Muscle layer of colon (tissue), 2 donors: ENCODE measurements around the gene XIRP1.

Source experiments
- H3K27ac ChIP-seq: one replicate; pipeline ENCODE4 v1.7.0; 2013; ENCODE audit warnings: low read depth, mild to moderate bottlenecking, low read length, moderate library complexity
- H3K27me3 ChIP-seq, 2 donors: one replicate each; pipeline ENCODE4 v1.7.0; 2013; ENCODE audit warnings: low read length in 2 of 2, mild to moderate bottlenecking in 2 of 2; ENCODE audit not compliant: insufficient read depth in 2 of 2, control insufficient read depth in 1 of 2
- H3K36me3 ChIP-seq: one replicate; pipeline ENCODE4 v1.7.0; 2013; ENCODE audit warnings: mild to moderate bottlenecking, low read length; ENCODE audit not compliant: insufficient read depth
- H3K4me1 ChIP-seq: one replicate; pipeline ENCODE4 v1.7.0; 2013; ENCODE audit warnings: mild to moderate bottlenecking, low read length; ENCODE audit not compliant: insufficient read depth
- H3K4me3 ChIP-seq, 2 donors: one replicate each; pipeline ENCODE4 v1.7.0; 2013; ENCODE audit warnings: low read length in 2 of 2, low read depth in 1 of 2, mild to moderate bottlenecking in 1 of 2, moderate library complexity in 1 of 2
- H3K9ac ChIP-seq: one replicate; pipeline ENCODE4 v1.7.0; 2013; ENCODE audit warnings: low read length
- H3K9me3 ChIP-seq: one replicate; pipeline ENCODE4 v1.7.0; 2013; ENCODE audit warnings: mild to moderate bottlenecking, low read length
- donor health status: abdominal sarcoma.
- donor health status: Adenocarcinoma of cecum.

Gene XIRP1

GRCh38 chr3:39156421-39156820 is 36.0 kb downstream of the XIRP1 start:
- H3K9me3 ChIP-seq = no peaks in the 10 kb centered on the region
- peaks cover 13% of the 10 kb centered on the region for H3K4me1 ChIP-seq
- no peak overlapping the region for H3K9ac ChIP-seq
- no peak overlapping the region for H3K4me3 ChIP-seq
- H3K36me3 ChIP-seq = no peaks in the 10 kb centered on the region
- no peaks in the 10 kb centered on the region for H3K27me3 ChIP-seq
- H3K27ac ChIP-seq = no peak overlapping the region

- Histone ChIP-seq H3K9ac (no peak overlapping the region), H3K4me1 (peaks cover 33% of the 10 kb centered on the region), H3K27ac (peak overlapping the region; percentile 74), H3K36me3 (no peaks in the 10 kb centered on the region), H3K9me3 (no peaks in the 10 kb centered on the region), H3K27me3 (no peaks in the 10 kb centered on the region), H3K4me3 (no peak overlapping the region)
Observed at GRCh38 chr3:39154280-39155021, 37.9 kb downstream of the XIRP1 start.

- Histone ChIP-seq H3K36me3 (no peaks in the 10 kb centered on the region), H3K9ac (no peak overlapping the region), H3K27ac (peak overlapping the region; percentile 74), H3K9me3 (no peaks in the 10 kb centered on the region), H3K4me1 (peaks cover 38% of the 10 kb centered on the region), H3K4me3 (peak overlapping the region in 1 of 2 donors; percentile 35), H3K27me3 (no peaks in the 10 kb centered on the region)
Observed at GRCh38 chr3:39153977-39154279, 38.5 kb downstream of the XIRP1 start.

- H3K9ac ChIP-seq = peak overlapping the region; percentile 96
Observed at GRCh38 chr3:39150803-39151631, 41.4 kb downstream of the XIRP1 start.

GRCh38 chr3:39150148-39150802 is 42.1 kb downstream of the XIRP1 start:
- H3K4me1 ChIP-seq = peaks cover 73% of the 10 kb centered on the region
- peak overlapping the region; percentile 99 for H3K27ac ChIP-seq
- H3K9me3 ChIP-seq = no peaks in the 10 kb centered on the region
- H3K4me3 ChIP-seq = peak overlapping the region; percentile 91 to 92
- no peaks in the 10 kb centered on the region for H3K27me3 ChIP-seq
- H3K9ac ChIP-seq = peak overlapping the region; percentile 96
- peaks cover 10% of the 10 kb centered on the region for H3K36me3 ChIP-seq

More at GRCh38 chr3:39150803-39151631, 41.4 kb downstream of the XIRP1 start:
- peaks cover 67% of the 10 kb centered on the region for H3K4me1 ChIP-seq
- peaks cover 3% of the 10 kb centered on the region for H3K36me3 ChIP-seq
- no peaks in the 10 kb centered on the region for H3K9me3 ChIP-seq
- no peaks in the 10 kb centered on the region for H3K27me3 ChIP-seq
- peak overlapping the region; percentile 99 for H3K27ac ChIP-seq
- H3K4me3 ChIP-seq = peak overlapping the region; percentile 91 to 92

- peak overlapping the region in 1 of 2 donors; percentile 91 for H3K4me3 ChIP-seq
- H3K27ac ChIP-seq = peak overlapping the region; percentile 99
- no peaks in the 10 kb centered on the region for H3K9me3 ChIP-seq
- H3K36me3 ChIP-seq = peaks cover 17% of the 10 kb centered on the region
- peak overlapping the region; percentile 96 for H3K9ac ChIP-seq
- H3K4me1 ChIP-seq = peaks cover 73% of the 10 kb centered on the region
- no peaks in the 10 kb centered on the region for H3K27me3 ChIP-seq
Observed at GRCh38 chr3:39149498-39150147, 42.8 kb downstream of the XIRP1 start.

- H3K36me3 ChIP-seq = peaks cover 23% of the 10 kb centered on the region
- H3K4me3 ChIP-seq = peak overlapping the region in 1 of 2 donors; percentile 20
- peaks cover 69% of the 10 kb centered on the region for H3K4me1 ChIP-seq
- H3K9me3 ChIP-seq = no peaks in the 10 kb centered on the region
- peak overlapping the region; percentile 35 for H3K27ac ChIP-seq
- no peaks in the 10 kb centered on the region for H3K27me3 ChIP-seq
- peak overlapping the region; percentile 26 for H3K9ac ChIP-seq
Observed at GRCh38 chr3:39149059-39149455, 43.3 kb downstream of the XIRP1 start.

- Histone ChIP-seq H3K27ac (peak overlapping the region; percentile 47), H3K9ac (peak overlapping the region; percentile 26), H3K27me3 (no peaks in the 10 kb centered on the region), H3K9me3 (no peaks in the 10 kb centered on the region), H3K4me1 (peaks cover 67% of the 10 kb centered on the region), H3K36me3 (peaks cover 28% of the 10 kb centered on the region), H3K4me3 (peak overlapping the region in 1 of 2 donors; percentile 20)
Observed at GRCh38 chr3:39148435-39149058, 43.8 kb downstream of the XIRP1 start.

GRCh38 chr3:39147711-39148434 is 44.5 kb downstream of the XIRP1 start:
- H3K4me3 ChIP-seq = peak overlapping the region; percentile 20 to 43
- peak overlapping the region; percentile 15 for H3K9ac ChIP-seq
- H3K27ac ChIP-seq = peak overlapping the region; percentile 80
- peaks cover 67% of the 10 kb centered on the region for H3K4me1 ChIP-seq
- H3K36me3 ChIP-seq = peaks cover 34% of the 10 kb centered on the region
- H3K9me3 ChIP-seq = no peaks in the 10 kb centered on the region
- no peaks in the 10 kb centered on the region for H3K27me3 ChIP-seq
